ENCODE results near the gene ABCA4. TPM values are rescaled to one million over a fixed set of nuclear protein-coding genes. Genes with fewer than 3 reads are reported as not detected.

Gene ABCA4
- total RNA-seq, 1 donor from 2014 or later = 1.2 TPM

GRCh38 chr1:93980320-93981273 is 140.4 kb downstream of the ABCA4 start:
- Mint-ChIP-seq H3K36me3 (no peaks in the 10 kb centered on the region), H3K9me3 (no peaks in the 10 kb centered on the region), H3K27me3 (ENCODE audit: insufficient read depth, low read depth) (peaks cover 4% of the 10 kb centered on the region), H3K4me1 (no peaks in the 10 kb centered on the region), H3K27ac (no peak overlapping the region), H3K4me3 (no peak overlapping the region)
- no peaks in the 10 kb centered on the region for H3K27me3 ChIP-seq
- no peak overlapping the region for H3K4me2 ChIP-seq
- H3K4me1 ChIP-seq = peaks cover 6% of the 10 kb centered on the region
- H2AFZ ChIP-seq (replicated peaks) = peak overlapping the region; percentile 84
- no peak overlapping the region for H3K9ac ChIP-seq
- H3K27ac ChIP-seq = no peak overlapping the region
- no peaks in the 10 kb centered on the region for H4K20me1 ChIP-seq (ENCODE audit: low read depth)
- peak; percentile 43 for DNase-seq (ENCODE audit: low spot score)
- H3K79me2 ChIP-seq (ENCODE audit: low read depth) = no peaks in the 10 kb centered on the region
- no peaks in the 10 kb centered on the region for H3K9me3 ChIP-seq (ENCODE audit: low read depth)
- TF ChIP-seq CTCF (IDR thresholded peaks at IDR 0.05) = peak; percentile 59
- TF ChIP-seq EZH2phosphoT487 (IDR thresholded peaks at IDR 0.05) = no peak
- no peak for TF ChIP-seq EZH2 (IDR thresholded peaks at IDR 0.05)
- no peaks in the 10 kb centered on the region for H3K36me3 ChIP-seq
- H3K4me3 ChIP-seq = no peak overlapping the region
- H3F3A ChIP-seq (ENCODE audit: low read depth) = no peaks in the 10 kb centered on the region

- H3K9ac ChIP-seq = no peak overlapping the region
- no peaks in the 10 kb centered on the region for H3F3A ChIP-seq (ENCODE audit: low read depth)
- no peaks in the 10 kb centered on the region for H3K36me3 Mint-ChIP-seq
- H2AFZ ChIP-seq (replicated peaks) = peak overlapping the region; percentile 84
- no peak overlapping the region for H3K27ac Mint-ChIP-seq
- H3K4me2 ChIP-seq = no peak overlapping the region
- DNase-seq (ENCODE audit: low spot score) = no peak
- peaks cover 6% of the 10 kb centered on the region for H3K27me3 Mint-ChIP-seq (ENCODE audit: insufficient read depth, low read depth)
- TF ChIP-seq EZH2 (IDR thresholded peaks at IDR 0.05) = no peak
- H4K20me1 ChIP-seq (ENCODE audit: low read depth) = no peaks in the 10 kb centered on the region
- peaks cover 6% of the 10 kb centered on the region for H3K4me1 ChIP-seq
- no peaks in the 10 kb centered on the region for H3K9me3 Mint-ChIP-seq
- no peak overlapping the region for H3K4me3 ChIP-seq
- no peak overlapping the region for H3K4me3 Mint-ChIP-seq
- no peaks in the 10 kb centered on the region for H3K36me3 ChIP-seq
- H3K27me3 ChIP-seq = no peaks in the 10 kb centered on the region
- H3K4me1 Mint-ChIP-seq = no peaks in the 10 kb centered on the region
- no peaks in the 10 kb centered on the region for H3K9me3 ChIP-seq (ENCODE audit: low read depth)
- H3K79me2 ChIP-seq (ENCODE audit: low read depth) = no peaks in the 10 kb centered on the region
- no peak overlapping the region for H3K27ac ChIP-seq
Observed at GRCh38 chr1:93979718-93980319, 141.1 kb downstream of the ABCA4 start.

- DNase-seq (ENCODE audit: low spot score) = no peak
- TF ChIP-seq CTCF (IDR thresholded peaks at IDR 0.05) = no peak
- TF ChIP-seq EZH2phosphoT487 (IDR thresholded peaks at IDR 0.05) = no peak
- TF ChIP-seq EZH2 (IDR thresholded peaks at IDR 0.05) = no peak
- H3K36me3 ChIP-seq = no peaks in the 10 kb centered on the region
- H3K27ac ChIP-seq = no peak overlapping the region
- Mint-ChIP-seq H3K4me3 (no peak overlapping the region), H3K27ac (no peak overlapping the region), H3K4me1 (no peaks in the 10 kb centered on the region), H3K36me3 (no peaks in the 10 kb centered on the region), H3K27me3 (ENCODE audit: insufficient read depth, low read depth) (peaks cover 10% of the 10 kb centered on the region), H3K9me3 (no peaks in the 10 kb centered on the region)
- no peaks in the 10 kb centered on the region for H3F3A ChIP-seq (ENCODE audit: low read depth)
- H2AFZ ChIP-seq (replicated peaks) = no peak overlapping the region
- no peaks in the 10 kb centered on the region for H3K79me2 ChIP-seq (ENCODE audit: low read depth)
- H4K20me1 ChIP-seq (ENCODE audit: low read depth) = no peaks in the 10 kb centered on the region
- H3K27me3 ChIP-seq = no peaks in the 10 kb centered on the region
- H3K9me3 ChIP-seq (ENCODE audit: low read depth) = no peaks in the 10 kb centered on the region
- no peak overlapping the region for H3K4me3 ChIP-seq
- H3K4me2 ChIP-seq = no peak overlapping the region
- H3K9ac ChIP-seq = no peak overlapping the region
- H3K4me1 ChIP-seq = peaks cover 6% of the 10 kb centered on the region
Observed at GRCh38 chr1:93979040-93979717, 141.8 kb downstream of the ABCA4 start.

All from neural progenitor cell (in vitro differentiated cells).